Fibroblast of villous mesenchyme (primary cell): ENCODE results near the gene ATOH8. TPM values are rescaled to one million over a fixed set of nuclear protein-coding genes. Genes with fewer than 3 reads are reported as not detected.

Experiments
- DNase-seq: peaks from one replicate; pipeline ENCODE4 v3.0.0-alpha.2; 2010; ENCODE audit warnings: low read depth
- H3K4me3 ChIP-seq: 2 replicates; pipeline ENCODE4 v1.5.1; 2011; ENCODE audit warnings: low read depth, mild to moderate bottlenecking, low read length
- CTCF ChIP-seq: IDR thresholded peaks from 2 replicates; pipeline ENCODE4 v1.5.1; 2012; ENCODE audit warnings: low read depth, mild to moderate bottlenecking, low read length; ENCODE audit not compliant: insufficient read depth
- total RNA-seq: library from RNA; depleted of rRNA; stranded (reverse); fragments of >200 nt; gene quantifications from 2 replicates; pipeline ENCODE4 v1.2.3, GENCODE V29; 2012

Gene ATOH8
- total RNA-seq, 1 donor: 9.1 TPM

GRCh38 chr2:85730686-85731230, 23.0 kb upstream of the ATOH8 start:
- H3K4me3 ChIP-seq: no peak overlapping the region
- DNase-seq: no peak
- no peak for TF ChIP-seq CTCF

GRCh38 chr2:85731606-85732005, 22.2 kb upstream of the ATOH8 start:
- TF ChIP-seq CTCF: no peak
- H3K4me3 ChIP-seq: no peak overlapping the region
- DNase-seq: no peak

- H3K4me3 ChIP-seq: no peak overlapping the region
- TF ChIP-seq CTCF: no peak
- no peak for DNase-seq
These were observed 21.2 kb upstream of the ATOH8 start for GRCh38 chr2:85732467-85733120.

GRCh38 chr2:85733121-85733960, 20.4 kb upstream of the ATOH8 start:
- peak; percentile 41 for DNase-seq
- no peak for TF ChIP-seq CTCF
- no peak overlapping the region for H3K4me3 ChIP-seq

GRCh38 chr2:85734015-85734414, 19.8 kb upstream of the ATOH8 start:
- no peak for TF ChIP-seq CTCF
- no peak overlapping the region for H3K4me3 ChIP-seq
- no peak for DNase-seq

- no peak for TF ChIP-seq CTCF
- no peak overlapping the region for H3K4me3 ChIP-seq
- DNase-seq: peak; percentile 70
These were observed 18.7 kb upstream of the ATOH8 start for GRCh38 chr2:85734942-85735608.
